Activated CD4-positive, alpha-beta T cell treated with anti-CD3 and anti-CD28 coated beads for 24 hours (primary cell): ENCODE measurements around the gene MRLN.
"Not testable (repeated sequence)": the region's sequence is repeated elsewhere in the genome, so short reads cannot be mapped to it uniquely, and the experiment has no call there.

Source experiments
- DNase-seq, 2 donors: peaks; one replicate each; pipeline ENCODE4 v3.0.0-alpha.2; 2020; ENCODE audit warnings: low read depth in 2 of 2

The MRLN gene

DNA sequence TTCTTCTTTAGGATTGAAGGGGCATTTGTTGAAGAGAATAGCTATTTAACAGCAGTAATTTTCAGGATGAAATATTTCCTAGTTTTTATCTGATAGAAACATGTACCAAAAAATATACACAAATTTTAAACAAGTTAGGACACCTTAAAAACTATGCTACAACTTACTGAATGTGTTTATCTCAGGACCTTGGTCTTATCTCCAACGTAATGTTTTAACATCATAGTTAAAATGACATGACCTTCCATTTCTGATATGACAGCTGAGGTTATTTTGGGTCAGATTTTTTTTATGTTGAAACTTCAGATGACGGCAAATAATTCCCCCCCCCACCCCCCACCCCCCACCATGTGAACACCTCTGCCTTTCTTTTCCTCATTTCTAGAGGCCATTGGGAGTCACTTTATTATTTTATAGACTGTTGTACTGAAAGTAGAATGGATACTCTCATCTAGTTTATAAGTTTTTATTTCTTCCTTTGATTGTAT, 8.0 kb downstream of the MRLN start:
- no peak for DNase-seq

DNA sequence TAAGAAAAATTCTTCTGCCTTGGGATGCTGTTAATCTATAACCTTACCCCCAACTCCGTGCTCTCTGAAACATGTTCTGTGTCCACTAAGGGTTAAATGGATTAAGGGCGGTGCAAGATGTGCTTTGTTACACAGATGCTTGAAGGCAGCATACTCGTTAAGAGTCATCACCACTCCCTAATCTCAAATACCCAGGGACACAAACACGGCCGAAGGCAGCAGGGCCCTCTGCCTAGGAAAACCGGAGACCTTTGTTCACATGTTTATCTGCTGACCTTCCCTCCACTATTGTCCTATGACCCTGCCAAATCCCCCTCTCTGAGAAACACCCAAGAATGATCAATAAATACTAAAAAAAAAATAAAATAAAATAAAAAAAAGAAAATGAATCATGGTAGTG, 8.5 kb downstream of the MRLN start:
- DNase-seq: not testable (repeated sequence)

DNA sequence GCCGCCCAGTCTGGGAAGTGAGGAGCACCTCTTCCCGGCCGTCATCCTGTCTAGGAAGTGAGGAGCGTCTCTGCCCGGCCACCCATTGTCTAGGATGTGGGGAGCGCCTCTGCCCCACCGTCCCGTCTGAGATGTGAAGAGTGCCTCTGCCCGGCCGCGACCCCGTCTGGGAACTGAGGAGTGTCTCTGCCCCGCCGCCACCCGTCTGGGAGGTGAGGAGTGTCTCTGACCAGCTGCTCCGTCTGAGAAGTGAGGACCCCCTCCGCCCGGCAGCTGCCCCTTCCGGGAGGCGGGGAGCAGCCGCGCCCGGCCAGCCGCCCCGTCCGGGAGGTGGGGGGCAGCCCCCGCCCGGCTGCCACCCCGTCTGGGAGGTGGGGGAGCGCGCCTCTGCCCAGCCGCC, 9.1 kb downstream of the MRLN start:
- DNase-seq: not testable (repeated sequence)

DNA sequence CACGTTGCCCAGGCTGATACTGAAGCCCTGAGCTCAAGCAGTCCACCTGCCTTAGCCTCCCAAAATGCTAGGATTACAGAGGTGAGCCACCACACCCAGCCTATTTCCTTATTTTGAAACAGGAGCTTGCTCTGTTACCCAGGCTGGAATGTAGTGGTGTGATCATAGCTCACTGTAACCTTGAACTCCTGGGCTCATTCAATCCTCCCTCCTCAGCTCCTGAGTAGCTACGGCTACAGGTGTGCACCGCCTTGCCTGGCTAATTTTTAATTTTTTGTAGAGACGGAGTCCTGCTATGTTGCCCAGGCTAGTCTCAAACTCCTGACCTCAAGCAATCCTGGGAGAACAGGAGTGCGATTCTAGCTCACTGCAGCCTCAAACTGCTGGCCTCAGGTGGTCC, 11.7 kb downstream of the MRLN start:
- no peak for DNase-seq

DNA sequence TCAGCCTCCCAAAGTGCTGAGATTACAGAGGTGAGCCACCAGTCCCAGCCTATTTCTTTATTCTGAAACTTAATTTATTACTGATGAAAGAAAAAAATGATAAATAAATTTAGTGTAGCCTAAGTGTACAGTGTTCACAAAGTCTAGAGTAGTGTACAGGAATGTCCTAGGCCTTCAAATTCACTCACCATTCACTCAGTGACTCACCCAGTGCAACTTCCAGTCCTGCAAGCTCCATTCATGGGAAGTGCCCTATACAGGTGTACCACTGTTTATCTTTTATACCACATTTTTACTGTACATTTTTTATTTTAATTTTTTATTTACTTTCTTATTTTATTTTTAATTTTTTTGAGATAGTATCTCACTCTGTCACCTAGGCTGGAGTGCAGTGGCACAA, 12.2 kb downstream of the MRLN start:
- no peak for DNase-seq

DNA sequence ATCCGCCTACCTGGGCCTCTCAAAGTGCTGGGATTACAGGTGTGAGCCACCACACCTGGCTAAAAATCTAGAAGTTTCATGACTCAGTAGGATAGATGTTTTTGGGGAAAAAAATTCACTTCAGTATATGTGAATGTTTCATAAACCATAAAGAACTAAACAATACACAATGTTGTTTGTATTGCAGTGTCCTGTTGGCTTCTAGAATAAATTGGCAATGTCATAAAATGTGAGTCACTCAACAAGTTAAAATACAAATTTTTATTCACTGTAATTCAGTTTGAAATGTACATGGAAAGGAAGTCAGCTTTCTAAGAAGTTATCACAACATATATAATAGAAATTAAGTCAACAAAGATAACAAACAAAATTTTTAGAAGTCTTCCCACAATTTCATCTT, 16.5 kb downstream of the MRLN start:
- no peak for DNase-seq

DNA sequence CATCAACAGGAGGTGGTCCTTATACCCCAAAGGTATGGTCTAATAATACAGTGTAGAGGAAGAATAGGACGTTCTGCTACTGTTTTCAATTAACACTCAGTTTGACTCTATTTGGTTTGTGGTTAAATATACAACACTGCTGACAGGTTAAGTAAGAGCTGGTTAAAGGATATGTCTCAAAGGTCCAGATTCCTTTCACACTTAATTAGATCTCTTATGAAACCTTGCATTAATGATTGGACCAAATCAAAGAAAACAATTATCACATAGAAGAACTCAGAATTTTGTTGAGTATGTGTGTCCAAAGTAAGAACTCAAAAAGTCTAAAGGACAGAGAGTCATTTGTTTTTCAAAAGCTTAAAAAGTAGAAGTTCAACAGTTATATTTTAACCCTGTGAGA, 18.0 kb downstream of the MRLN start:
- no peak for DNase-seq

DNA sequence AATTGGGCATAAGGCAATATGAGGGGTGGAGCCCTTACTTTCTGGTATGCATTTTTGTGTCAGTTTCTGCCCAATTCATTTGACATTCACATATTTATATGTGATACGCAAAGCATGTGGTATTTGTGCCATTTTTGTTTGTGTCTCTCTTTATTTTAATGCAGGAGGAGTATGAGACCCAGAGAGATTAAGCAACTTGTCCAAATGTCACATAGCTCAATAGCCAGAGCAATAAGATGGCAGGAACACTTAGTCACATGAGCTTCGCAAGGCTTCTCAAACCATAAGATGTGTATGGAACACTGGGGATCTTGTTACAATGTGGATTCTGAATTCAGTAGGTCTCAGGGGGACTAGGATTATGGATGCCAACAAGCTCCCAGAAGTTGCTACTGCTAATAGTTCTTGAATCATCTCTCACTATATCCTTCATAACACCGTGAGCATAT, 19.2 kb downstream of the MRLN start:
- DNase-seq: no peak

DNA sequence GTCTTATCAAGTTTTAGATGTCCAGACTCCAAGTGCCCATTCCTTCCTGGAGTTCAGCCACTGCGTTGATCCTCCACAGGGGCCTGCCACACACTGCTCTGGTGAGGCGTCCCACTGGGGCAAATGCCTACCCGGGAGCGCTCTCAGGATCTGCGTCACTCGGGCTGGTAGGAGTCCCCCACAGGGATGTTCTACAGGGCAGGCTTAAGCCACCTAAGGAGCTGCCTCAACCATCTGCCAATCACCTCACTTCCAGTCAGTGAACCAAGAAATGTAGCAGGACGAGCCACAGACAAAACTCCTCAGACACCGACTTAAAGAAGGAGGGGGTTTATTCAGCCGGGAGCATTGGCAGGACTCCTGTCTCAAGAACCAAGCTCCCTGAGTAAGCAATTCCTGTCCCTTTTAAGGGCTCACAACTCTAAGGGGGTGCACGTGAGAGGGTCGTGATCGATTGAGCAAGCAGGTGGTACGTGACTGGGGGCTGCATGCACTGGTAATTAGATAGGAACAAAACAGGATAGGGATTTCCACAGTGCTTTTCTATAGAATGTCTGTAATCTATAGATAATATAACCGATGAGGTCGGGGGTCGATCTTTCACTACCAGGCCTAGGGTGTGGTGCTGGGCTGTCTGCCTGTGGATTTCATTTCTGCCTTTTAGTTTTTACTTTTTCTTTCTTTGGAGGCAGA, 19.8 kb downstream of the MRLN start:
- not testable (repeated sequence) for DNase-seq

DNA sequence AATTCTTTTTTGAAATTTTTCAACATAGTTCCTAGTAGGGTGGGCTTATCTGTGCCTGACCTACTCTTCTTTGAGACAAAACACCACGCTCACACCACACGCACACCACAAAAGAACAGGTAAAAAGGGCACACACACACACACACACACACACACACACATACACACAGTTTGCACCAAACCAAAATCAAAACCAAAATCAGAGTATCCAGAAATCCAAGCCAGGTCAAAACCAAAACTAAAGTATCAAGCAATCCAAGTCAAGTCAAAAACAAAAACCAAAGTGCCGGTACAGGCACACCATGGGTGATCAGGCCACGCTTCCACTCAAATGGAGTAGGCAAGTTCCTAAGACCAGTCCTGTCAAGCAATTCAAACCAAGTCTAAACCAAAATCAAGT, 20.4 kb downstream of the MRLN start:
- not testable (repeated sequence) for DNase-seq

DNA sequence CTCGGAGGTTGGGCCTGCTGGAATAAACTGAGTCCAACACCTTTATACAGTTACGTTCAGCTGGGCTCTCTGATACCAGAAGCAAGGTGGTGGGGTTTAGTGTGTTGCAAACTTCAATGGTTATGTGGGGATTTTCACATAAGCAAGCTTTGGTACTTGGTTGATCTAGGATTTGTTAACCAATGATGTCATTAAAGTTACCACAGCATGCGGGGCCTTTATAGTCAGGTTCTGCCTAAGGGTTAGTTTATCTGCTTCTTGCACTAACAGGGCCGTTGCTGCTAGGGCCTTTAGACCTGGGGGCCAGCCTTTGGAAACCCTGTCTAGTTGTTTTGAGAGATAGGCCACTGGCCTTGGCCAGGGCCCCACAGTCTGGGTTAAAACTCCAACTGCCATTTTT, 24.1 kb downstream of the MRLN start:
- not testable (repeated sequence) for DNase-seq

DNA sequence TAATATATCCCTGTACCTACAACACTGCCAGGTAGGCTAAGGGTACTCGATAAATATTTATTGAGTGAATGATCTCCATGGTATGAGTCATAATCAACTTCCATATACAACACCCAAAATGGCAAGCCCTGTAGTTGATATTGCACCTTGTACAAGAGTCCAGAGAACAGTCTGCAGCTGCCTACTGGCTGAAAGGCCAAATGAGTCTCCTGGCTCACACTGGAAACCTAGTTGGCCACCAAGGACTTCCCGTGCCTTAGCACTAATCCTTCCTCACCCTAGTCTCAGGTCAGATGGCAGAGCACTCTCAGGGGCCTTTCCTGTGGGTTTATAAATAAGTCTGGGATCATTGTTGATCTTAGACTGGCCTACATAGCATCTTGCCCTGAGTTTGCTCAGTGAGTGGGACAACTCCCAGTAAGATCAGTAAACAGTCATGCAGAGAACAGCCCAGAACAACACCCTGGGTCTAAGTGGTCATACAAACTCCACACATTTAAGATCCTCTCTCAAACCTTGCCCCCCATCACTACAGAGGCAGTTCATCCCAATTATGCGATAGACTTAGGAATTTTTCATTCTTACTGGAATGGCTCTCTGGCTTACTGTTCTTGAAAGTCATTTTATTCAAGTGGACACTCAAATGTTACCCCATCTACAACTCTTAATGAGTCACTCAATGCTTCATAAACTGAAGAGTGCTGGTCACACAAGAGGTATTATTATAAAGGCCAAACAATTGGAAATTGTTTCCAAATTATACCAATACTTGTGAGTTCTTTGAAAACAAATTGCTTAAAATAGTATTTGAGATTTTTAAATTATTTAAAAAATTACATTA, 28.9 kb downstream of the MRLN start:
- no peak for DNase-seq

DNA sequence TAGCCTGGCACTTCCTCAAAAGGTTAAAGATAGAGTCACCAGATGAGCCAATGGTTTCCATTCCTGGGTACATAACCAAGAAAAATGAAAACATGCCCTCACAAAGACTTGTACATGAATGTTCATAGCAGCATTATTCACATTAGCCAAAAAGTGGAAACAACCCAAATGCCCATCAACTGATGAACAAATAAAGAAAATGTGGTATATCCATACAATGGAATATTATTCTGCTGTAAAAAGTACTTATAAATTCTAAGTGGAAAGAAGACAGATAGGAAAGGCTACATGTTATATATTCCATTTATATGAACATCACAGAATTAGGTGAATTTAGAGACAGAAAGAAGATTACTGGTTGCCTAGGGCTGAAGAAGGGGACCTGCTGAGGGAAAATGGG, 32.9 kb downstream of the MRLN start:
- no peak for DNase-seq

DNA sequence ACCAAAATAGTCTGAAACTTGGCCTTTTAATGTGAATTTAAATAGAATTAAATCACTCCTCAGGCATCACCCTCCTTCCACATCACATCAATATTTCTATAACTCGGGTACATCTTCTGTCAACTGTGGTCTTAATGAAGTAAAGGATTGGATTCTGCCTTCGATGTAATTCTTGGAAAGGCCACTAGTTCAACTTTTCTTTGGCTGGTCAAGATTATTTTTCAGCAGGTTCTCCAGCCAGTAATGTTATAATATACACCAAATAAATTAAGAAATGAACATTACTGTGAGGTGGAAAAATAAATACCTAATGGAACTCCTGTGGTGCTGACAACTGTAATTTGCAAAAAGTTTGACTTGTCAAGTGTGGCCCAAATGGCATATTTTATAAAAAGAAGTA, 33.9 kb downstream of the MRLN start:
- no peak for DNase-seq

DNA sequence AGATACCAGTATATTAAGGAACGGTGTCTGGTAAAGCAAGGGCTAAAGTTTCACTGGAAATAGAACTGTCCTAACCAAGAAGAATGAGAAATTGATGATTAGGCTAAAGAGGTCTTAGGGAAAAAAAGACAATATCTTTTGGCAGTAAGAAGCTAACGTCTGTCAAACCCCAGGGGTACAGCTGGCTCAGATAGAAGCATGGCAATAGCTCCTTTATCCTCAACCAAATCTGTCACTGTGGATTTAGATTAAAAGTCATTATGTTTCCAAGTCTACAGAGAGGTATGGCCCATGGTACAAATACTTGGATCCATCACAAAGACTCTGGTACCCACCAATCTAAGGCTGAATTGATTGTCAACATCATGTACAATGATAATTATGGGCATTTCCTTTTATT, 35.0 kb downstream of the MRLN start:
- DNase-seq: no peak

DNA sequence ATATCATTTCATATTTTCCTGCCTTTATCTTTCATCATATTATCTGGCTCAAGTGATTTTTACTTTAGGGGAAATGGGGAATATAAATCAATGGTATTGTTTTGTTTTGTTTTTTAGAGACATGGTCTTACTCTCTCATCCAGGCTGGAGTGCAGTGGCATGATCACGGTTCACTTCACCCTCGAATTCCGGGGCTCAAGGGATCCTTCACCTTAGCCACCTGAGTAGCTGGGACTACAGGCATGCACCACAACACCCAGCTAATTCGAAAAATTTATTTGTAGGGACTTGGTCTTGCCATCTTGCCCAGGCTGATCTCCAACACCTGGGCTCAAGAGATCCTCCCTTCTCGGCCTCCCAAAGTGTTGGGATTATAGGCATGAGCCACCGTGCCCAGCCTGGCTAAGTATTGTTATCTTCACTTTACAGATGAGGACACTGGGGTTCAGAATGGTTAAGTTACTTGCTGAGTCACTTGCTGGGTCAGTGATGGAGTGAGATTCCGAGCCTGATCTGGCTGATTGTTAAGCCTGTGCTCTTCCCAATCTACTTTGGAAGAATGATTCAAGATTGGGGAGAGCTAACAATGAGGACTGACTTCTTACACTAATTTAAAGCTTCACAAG, 39.9 kb downstream of the MRLN start:
- no peak for DNase-seq

DNA sequence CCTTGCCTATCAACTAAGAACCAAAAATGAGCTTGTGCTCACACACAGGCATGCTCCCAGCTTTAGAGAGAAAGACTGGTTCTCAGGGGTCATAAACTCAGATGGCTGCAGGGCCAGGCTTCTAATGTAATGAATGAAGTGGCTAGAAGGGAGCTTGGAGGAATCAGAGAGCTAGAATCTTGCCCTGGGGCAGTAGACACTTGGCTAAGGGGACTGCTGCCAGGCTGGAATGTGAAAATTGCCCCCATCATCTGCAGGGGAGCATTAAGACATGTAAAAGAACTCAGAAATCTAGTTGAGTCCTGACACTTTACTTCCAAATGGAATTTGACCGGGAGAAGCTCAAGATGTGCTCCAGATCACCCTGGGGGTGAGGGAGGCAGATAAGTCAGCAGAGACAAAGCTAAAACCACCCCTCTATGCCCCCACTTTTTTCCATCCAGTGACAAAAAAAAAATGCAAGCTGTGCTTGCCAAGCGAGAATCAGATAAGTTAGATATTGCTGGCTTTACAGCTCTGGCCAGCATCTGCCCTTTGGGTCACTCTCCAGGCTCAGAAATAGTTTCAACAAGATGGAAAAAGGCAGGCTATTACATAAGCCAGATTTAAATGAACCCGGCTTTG, 41.3 kb downstream of the MRLN start:
- DNase-seq: no peak

DNA sequence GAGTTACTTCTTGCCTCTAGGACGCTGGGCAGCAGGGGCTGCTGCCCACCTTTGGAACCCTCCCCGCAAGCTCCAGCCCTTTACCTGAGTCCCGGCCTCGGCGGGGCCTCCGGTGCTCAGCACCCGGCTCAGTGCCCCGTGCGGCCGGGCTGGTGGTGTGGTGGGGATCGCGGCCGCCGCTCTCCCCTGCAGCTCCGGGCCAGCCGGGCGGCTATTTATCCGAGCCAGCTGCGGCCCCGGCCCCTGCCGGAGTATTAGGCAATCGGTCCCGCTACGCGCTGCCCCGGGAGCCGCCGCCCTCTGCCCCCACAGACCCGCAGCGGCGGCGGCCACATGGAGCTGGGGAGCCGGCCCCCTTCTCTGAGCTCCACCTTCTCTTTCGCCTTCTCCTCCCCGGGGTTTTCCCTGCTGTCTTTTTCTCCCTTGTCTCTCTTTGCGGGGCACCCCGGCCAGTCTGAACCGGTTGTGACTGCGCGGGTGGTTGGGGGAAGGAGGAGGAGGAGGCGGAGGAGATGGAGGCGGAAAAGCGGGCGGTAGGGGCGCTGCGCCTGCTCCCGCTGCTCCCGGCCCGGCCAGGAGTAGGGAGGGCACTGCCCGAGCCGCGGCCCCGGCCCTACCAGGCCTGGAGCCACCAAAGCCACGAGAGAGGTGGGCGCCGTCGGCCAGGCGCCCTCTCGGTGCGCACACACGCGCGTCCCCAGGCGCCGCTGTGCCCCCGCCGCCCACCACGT, 43.7 kb downstream of the MRLN start, which contains the start of gene SLC16A9:
TSS of gene SLC16A9 (minus strand) at position 456 of the 731 bp plus-strand sequence. CDS start 25,559 bp downstream, outside the sequence.
- peak; percentile 24 to 30 for DNase-seq

DNA sequence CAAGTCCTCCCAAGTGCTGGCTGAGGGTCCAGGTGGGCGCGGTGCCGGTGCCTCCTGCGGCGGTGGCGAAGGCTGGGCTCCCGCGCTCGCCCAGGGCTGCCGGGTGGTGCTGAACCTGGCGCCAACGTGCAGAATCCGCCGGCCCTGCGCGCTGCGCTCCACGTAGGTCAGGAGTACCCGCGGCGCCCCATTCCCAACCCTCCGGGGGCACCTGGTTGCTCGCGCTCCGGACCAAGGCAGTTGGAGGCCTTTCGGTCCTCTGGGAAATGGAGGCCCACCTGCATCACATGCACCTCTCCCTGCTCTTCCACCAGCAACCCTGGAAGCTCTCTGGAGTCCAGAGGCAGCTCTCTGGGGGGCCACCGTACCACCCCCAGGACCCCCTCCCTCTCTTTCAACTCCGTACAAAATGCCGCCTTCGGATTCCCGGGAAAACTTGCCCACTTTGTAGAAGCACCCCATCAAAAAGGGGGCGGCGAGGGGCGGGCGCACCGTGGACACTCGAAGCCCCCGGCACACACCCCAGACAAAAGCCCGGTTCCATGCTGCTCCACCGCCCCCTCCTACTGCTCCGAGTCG, 44.4 kb downstream of the MRLN start:
- DNase-seq: no peak

DNA sequence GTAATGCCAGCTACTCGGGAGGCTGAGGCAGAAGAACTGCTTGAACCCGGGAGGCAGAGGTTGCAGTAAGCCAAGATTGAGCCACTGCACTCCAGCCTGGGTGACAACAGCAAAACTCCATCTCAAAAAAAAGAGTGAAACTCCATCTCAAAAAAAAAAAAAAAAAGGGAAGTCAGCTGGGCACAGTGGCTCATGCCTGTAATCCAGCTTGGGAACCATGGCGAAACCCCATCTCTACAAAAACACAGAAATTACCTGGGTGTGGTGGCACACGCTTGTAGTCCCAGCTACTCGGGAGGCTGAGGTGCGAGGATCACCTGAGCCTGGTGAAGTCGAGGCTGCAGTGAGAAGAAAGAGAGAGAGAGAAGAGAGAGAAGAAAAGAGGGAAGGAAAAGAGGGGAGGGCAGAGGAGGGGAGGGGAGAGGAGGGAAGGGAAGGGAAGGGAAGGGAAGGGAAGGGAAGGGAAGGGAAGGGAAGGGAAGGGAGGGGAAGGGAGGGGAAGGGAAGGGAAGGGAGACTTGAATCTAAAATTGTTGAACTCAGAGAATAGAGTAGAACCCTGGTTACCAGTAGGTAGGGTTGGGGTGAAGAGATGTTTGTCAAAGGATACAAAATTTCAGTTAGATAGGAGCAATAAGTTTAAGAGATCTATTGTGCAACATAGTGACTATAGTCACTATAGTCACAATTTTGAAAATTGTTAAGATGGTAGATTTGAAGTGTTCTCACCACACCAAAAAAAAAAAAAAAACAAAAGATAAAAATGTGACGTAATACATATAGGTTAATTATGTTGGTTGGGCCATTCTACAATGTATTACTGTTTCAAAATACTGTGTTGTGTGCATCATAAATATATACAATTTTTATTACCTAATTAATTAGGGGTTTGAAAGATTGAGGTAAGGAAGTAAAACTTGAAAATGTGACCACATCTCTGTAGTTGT, 46.1 kb downstream of the MRLN start:
- no peak for DNase-seq
